DMS79 treated with DMSO at 0.1 percent for 48 hours (cell line): ENCODE results near the gene LNX1.
"Not testable (repeated sequence)": the region's sequence is repeated elsewhere in the genome, so short reads cannot be mapped to it uniquely, and the experiment has no call there.

Source experiments
- DNase-seq: peaks from one replicate; lab custom pipeline; 2025; lab: John Stamatoyannopoulos, UW

The LNX1 gene

DNA sequence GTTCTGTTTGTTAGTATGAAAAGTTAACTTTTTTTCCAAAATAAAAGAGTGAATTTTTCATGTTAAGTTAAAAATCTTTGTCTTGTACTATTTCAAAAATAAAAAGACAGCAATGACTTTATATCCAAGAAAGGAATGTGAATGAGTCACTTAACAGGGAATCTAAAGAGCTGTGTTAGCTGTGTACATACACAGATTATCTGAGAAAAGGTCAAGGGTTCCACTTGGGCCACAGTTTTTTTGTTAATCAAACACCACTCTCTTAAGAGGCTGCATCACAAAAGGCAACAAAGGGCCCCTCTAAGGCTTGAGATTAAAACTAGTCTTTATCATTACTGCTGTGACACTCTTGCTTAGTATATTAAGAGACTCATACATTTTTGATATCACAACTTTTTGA is 131.7 kb downstream of the LNX1 start:
- no peak for DNase-seq

DNA sequence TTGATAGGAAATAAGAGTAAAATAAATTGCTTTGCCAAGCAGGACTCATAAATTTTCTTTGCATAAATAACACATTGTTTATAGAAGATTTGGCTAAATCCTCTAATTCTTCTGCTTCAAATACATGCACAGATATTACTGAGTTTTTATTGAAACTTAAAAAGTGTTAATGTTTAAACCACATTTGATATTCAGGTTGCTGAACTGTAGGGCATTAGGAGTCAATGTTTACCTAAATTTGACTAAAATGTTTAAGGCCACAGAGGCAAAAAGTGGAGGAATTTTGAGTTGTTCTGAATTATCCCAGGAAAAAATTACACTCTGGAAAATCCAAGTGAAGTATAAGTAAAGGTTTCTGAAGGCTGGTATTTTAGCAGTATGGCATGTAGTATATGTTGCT is 135.1 kb downstream of the LNX1 start:
- no peak for DNase-seq

DNA sequence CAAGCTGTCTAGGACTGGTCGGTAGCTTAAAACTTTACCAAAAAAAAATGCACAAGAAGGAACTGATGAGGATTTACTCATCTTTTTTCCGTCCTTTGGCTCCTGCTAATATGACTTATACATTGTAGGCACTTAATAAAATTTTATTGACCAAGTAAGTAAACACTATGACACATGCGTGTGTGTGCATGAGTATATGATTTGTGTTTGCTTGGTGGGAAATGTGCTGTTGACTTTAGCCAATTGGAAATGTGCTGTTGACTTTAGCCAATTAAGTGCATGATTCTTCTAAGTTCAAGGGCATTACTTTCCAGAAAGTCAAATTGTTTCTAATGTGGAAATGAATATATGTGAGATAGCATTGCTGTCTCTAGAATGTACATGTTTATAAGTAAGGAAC is 135.5 kb downstream of the LNX1 start:
- DNase-seq = no peak

DNA sequence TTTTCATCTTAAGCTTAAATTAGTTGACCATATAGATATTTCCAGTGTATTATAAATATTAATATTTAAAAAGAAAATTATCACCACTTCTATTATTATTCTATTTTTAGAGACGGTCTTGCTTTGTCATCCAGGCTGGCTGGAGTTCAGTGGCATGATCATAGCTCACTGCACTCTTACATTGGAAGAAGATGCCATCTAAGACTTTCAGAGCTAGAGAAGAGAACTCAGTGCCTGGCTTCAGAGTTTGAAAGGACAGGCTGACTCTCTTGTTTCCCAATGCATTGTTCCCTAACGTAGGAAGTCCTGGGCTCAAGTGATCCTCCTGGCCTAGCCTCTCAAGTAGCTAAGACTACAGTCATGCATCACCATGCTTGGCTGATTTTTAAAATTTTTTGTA is 137.9 kb downstream of the LNX1 start:
- DNase-seq = no peak

DNA sequence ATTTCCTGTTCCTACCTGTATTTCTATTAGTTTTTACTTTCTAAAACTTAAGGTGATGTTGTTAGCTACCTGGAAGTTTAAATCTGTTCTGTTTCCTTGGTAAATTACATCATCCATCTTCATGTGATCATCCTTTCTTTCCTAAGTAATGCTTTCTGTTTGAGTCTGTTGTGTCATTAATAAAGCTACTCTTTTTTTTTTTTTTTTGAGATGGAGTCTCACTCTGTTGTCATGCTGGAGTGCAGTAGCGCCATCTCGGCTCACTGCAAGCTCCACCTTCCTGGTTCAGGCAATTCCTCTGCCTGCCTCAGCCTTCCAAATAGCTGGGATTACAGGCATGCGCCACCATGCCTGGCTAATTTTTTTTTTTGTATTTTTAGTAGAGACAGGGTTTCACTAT is 140.5 kb downstream of the LNX1 start:
- DNase-seq = no peak

DNA sequence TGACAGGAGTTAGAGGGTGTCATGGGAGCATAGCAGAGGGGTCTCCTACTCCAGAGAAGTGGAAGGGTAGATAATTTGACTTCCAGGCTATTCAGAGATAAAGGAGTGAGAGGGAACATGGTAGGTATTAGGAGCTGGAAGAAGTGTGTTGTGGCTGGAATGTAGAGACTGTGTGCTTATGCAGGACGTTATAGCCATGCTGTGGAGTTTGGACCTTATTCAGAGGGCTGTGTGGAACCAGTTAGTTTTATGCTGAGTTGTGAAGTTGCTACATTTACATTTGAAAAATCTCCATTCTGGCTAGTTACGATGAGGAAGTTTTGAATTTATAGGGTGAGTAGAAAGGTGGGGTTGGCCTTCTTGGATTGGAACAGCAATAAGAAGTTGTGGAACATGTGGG is 146.3 kb downstream of the LNX1 start:
- DNase-seq = no peak

DNA sequence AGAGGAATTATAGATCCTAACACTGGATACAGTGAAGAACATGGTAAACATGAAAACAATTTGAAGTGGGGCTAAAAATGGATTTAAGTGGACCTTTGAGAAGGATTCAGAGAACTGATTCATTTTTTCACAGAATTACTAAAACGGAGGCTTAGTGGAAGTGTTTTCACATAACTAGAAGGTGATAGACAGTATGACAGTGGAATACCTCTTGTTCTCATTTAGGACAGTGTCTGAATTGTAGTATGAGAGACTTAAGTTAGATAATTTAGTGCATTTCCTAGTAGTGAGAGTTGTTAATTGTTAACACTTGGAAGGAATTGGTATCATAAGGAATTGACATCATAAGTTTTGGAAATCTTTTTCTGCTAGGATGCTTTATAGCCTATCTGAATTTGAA is 149.7 kb downstream of the LNX1 start:
- DNase-seq = no peak

DNA sequence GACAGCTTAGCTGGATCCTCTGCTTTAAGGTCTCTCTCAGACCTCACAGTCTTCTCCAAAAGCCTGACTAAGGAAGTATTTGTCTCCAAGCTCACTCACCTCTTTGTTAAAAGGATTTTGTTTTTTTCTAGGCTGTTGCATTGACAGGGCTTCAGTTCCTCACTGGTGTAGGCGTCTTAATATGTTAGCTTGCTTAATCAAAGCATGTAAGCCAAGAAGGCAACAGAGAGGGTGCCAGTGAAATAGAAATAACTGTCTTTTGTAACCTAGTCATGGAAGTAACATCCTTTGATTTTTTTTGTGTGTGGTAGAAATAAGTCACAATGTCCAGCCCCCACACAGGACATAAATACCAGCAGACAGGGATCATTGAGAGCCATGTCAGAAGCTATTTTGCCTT is 155.0 kb downstream of the LNX1 start:
- no peak for DNase-seq

DNA sequence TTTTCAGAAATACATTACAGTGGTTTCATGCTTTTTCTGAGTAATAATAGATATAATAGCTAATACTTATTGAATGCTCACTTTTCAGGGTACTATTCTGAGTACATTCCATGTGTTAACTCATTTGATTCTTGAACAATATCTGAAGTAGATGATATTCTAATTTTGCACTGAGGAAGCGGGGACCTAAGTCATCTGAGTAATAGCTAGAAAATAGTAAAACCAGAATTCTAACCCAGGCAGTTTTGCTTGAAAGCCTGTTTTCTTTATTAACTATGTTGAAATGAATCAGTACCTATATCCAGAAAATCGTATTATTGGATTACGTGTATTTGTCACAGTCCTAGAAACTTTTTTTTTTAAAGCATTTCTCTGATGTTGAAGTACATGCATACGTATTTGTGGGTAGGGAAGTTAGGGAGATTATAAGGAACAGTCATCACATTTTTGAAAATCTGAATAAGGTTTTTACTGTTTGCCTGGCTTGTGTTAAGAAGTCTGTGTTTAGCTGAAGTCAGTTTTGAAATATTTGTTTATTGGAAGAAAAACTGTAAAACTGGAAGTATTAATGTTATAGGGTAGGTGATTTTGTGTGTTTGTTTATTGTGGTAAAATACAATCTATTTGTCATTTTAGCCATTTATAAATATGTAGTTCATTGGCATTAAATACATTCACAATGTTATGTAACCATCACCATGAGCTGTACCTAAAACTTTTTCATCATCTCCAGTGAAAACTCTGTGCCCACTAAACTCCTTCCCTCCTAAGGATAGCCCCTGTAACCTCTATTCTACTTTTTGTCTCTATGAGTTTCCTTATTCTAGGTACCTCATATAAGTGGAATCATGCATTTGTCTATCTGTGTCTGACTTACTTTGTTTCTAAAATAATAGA is 158.5 kb downstream of the LNX1 start:
- DNase-seq = no peak

DNA sequence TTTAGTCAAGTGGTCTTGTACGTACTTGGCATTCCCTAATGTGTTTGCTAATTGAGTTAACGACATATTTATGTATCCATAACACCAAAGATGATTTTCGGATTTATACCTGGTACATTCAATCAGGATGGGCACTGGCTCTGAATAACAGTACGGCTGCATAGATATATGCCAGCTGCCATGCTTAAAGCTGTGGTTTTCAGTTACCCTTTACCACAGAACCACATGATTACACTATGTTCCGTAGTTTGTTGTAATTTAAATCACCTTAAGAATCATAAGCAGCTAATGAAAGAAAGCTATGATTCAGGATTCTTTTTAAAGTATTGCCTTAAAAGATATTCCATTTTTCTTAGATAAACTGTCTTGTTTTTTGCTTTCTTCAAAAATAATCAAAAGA is 160.2 kb downstream of the LNX1 start:
- no peak for DNase-seq

DNA sequence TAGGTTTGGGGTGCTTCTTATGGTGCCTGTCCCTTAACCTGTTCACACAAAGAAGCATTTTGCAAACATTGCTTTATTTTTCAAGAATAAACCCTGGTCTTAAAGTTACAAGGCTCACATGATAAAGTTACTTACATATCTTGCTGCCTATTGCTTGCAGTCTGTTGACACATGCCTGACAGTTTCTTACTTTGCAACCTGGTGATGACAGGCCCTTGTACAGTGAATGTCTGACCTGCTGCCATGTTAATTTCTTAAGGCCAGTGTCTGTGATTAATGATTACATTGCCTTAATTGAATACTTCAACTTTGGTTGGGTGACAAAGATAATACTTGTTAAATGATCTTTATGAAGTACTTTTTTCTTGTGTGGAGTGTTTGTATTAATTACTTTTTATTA is 163.9 kb downstream of the LNX1 start:
- no peak for DNase-seq

DNA sequence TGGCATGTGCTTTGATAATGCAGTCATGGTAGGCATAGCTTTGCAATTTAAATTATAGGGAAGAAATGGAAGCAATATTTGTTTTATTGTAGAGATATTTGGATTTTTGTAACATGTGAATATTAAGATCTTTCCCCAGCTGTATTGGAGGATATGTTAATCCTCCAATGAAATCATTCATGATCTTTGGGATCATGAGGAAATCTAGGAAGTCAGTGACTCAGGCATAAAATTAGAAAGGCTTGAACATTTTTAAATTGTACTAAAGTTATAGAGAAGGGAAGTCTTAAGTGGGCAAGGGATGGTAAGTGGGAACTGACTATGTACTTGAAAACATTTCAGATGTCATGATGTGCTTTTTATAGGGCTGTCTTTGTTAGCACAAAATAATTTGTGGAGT is 167.0 kb downstream of the LNX1 start:
- no peak for DNase-seq

DNA sequence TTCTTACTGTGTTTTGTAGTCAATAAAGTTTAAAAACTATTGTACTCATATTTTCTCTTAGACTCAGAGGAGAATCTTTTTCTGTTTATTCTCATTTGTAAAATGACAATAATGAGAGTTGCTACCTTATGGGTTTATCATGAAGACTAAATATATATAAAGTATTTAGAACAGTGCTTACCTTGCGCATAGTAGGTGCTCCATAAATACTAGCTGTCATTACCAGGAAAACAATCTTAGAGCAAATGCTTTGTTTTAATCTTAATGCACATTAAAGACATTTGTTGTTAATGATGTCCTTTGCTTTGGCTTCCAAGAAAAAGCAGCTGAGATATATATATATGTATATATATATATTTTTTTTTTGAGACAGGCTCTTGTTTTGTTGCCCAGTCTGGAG is 168.9 kb downstream of the LNX1 start:
- DNase-seq = no peak

DNA sequence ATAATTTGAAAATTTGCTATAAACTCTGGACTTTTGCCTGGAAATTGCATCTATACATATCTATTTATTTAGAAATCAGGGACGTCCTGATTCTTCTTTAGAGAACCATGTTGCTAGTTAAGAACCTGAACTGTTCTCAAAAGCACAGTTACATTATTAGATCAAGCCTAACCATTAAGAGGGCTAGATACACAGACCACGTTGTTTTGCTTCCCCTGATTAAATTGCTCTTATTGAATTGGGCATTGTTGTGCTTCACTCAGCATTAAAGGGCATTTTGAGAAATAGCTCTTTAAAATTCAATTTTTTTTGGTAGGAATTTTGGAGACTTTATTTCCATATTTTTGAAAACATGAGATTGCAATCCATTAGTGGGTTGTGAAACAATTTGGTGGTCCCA is 169.5 kb downstream of the LNX1 start:
- no peak for DNase-seq

DNA sequence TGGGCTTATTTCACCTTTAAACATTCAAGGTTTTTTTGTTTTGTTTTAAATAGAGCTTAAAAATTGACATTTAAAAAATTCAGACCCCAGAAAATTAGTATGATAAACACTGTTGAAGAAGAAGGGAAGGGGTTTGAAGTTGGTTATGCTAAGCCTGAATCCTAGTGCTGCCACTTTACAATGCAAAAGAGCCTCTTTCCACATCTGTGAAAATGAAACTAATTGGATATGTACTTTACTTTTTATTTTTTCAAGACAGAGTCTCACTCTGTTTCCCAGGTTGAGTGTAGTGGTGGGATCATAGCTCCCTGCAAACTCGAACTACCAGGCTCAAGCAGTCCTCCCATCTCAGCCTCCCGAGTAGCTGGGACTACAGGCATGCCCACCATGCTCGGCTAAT is 172.1 kb downstream of the LNX1 start:
- DNase-seq = no peak

DNA sequence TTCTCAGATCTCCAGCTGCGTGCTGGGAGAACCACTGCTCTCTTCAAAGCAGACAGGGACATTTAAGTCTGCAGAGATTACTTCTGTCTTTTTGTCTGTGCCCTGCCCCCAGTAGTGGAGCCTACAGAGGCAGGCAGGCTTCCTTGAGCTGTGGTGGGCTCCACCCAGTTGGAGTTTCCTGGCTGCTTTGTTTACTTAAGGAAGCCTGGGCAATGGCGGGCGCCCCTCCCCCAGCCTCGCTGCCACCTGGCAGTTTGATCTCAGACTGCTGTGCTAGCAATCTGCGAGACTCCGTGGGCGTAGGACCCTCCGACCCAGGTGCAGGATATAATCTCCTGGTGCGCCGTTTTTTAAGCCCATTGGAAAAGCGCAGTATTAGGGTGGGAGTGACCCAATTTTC is 181.8 kb downstream of the LNX1 start:
- not testable (repeated sequence) for DNase-seq
